SK-N-MC (cell line): Measurements from ENCODE around the gene CLCF1.

Experiments
- DNase-seq: peaks from one replicate; pipeline ENCODE4 v3.0.0-alpha.2; 2011; ENCODE audit warnings: low read depth, low spot score
- H3K27ac ChIP-seq: fragments of 200-600 bp; sonication (generic); 2 replicates; pipeline ENCODE4 v1.5.1; 2016; ENCODE audit warnings: mixed run types
- H3K36me3 ChIP-seq: fragments of 200-600 bp; sonication (generic); 2 replicates; pipeline ENCODE4 v1.6.1; 2017; ENCODE audit warnings: antibody characterized with exemption, low read length, mixed read lengths; ENCODE audit not compliant: insufficient read depth
- H3K4me3 ChIP-seq: fragments of 200-600 bp; sonication (generic); 2 replicates; pipeline ENCODE4 v1.5.1; 2016
- H3K9ac ChIP-seq: fragments of 200-600 bp; sonication (generic); 2 replicates; pipeline ENCODE4 v1.8.0; 2017; ENCODE audit warnings: mixed run types, mixed read lengths; ENCODE audit not compliant: insufficient read length
- H3K9me3 ChIP-seq: fragments of 200-600 bp; sonication (generic); 2 replicates; pipeline ENCODE4 v1.6.1; 2017; ENCODE audit warnings: low read depth, mild to moderate bottlenecking, antibody characterized with exemption, low read length, moderate library complexity, mixed read lengths
- EZH2 ChIP-seq: fragments of 200-600 bp; sonication (generic); IDR thresholded peaks from one replicate; pipeline ENCODE4 v1.6.1; 2017; ENCODE audit warnings: antibody characterized with exemption
- FOXP2 ChIP-seq: optimal IDR thresholded peaks from 2 replicates; pipeline ENCODE3; 2011; ENCODE audit warnings: mild to moderate bottlenecking, moderate library complexity; ENCODE audit not compliant: insufficient read depth; ENCODE audit errors: extremely low read length, control extremely low read depth
- POLR2AphosphoS5 ChIP-seq: IDR thresholded peaks from 2 replicates; pipeline ENCODE4 v1.6.1; 2012; ENCODE audit warnings: mild to moderate bottlenecking, low read depth, low read length, borderline replicate concordance

Gene CLCF1

DNA sequence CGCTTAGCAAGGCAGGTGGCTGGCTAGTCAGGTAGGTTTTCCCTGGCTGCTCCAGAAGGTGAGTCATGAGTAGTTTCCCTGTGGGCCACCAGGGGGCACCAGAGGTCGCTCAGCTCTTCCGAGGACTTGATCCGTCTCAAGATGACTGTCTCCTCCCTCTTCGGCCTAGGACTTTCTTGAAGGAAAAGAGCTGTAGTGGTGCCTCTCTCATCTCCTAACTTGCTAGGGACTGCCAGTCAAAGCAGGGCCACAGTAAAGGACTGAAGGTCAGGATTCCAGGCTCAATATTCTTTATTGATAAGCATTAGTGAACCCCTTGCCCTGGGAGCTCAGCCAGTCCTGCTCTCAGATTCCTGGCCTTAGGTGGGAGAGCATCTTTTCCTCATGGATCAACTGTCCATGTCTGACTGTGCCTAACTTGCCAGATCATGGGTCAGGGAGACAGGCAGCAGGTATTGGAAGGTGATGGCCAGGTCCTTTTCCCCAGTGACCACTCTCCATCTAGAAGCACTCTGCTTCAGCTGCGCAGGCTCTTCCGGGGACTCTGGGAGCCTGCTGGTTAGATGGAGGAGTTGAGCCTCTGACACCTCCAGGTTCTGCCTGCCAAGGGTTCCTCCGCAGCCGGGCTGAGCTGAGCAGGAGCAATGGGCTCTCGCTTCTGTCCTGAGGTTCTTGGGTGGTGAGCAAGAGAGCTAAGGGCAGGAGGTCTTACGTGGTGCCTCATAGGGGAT lies 22.0 kb downstream of the CLCF1 start:
- H3K9me3 ChIP-seq: no peaks in the 10 kb centered on the region
- no peak for DNase-seq
- no peaks in the 10 kb centered on the region for H3K36me3 ChIP-seq
- no peak overlapping the region for H3K27ac ChIP-seq
- no peak overlapping the region for H3K4me3 ChIP-seq
- H3K9ac ChIP-seq: no peak overlapping the region
- no peak for TF ChIP-seq EZH2
- TF ChIP-seq FOXP2: no peak
- TF ChIP-seq POLR2AphosphoS5: no peak

DNA sequence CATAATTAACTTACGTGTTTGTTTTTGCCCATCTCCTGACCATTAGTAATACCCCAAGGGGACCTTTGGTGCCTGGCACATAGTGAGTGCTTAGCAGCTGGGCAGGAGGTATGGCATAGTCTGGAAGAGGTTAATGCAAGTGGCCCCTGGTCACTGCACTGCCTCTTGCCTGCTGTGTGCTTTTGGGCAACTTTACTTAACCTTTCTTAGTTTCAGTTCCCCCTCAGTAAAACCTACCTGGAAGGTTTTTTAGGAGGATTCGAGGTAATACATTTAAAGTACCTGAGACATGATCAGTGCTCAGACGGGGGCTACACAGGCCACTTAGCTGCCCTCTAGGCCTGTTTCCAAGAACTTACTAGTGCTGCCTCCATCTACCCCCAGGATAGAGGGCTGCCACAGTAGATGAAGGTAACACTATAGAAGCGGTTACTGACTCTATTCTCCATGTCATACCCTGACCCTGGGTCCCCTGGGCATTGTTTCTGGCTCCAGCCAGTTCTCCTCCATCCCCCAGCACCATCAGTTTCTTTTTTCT lies 23.4 kb downstream of the CLCF1 start:
- no peak for DNase-seq
- TF ChIP-seq FOXP2 (no peak), EZH2 (no peak), POLR2AphosphoS5 (no peak)
- no peaks in the 10 kb centered on the region for H3K9me3 ChIP-seq
- H3K9ac ChIP-seq: no peak overlapping the region
- H3K4me3 ChIP-seq: no peak overlapping the region
- H3K27ac ChIP-seq: no peak overlapping the region
- no peaks in the 10 kb centered on the region for H3K36me3 ChIP-seq

DNA sequence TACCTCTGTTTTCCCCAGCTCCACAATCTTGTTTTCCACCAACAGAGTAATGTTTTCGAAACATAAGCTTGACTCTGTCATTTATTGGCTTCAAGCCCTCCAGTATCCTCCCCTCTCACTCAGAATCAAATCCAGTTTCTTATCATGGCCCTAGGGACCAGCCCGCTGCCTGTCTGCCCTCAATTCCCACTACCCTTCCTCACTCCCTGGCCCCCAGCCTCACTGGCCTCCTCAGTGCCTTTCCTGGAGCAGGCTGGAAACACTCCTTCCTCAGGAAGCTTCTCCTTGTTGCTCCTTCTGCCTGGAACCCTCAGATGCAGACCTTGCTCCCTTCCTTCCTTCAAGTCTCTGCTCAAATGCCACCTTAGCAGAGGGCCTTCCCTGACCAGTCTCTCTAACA lies 23.9 kb downstream of the CLCF1 start:
- TF ChIP-seq EZH2 (no peak), POLR2AphosphoS5 (no peak), FOXP2 (no peak)
- no peak overlapping the region for H3K27ac ChIP-seq
- no peak for DNase-seq

DNA sequence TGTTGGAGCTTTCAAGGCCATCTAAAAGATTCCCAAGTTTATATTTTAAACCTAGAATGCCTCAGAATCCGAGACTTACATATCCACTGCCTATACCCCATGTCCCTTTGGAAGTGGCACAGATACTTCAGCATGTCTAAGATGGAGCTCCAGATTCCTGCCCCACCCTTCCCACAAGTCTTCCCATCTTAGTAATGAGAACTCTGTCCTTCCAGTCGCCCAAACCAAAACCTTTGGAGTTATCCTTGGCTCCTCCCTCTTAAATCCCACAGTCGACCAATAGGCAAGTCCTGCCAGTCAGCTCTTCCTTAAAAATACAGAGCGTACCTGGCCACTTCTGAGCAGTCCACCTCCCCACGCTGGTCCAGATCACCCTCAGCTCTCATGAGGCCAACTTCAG lies 24.4 kb downstream of the CLCF1 start:
- TF ChIP-seq FOXP2: no peak
- Histone ChIP-seq H3K36me3 (no peaks in the 10 kb centered on the region), H3K9ac (no peak overlapping the region), H3K27ac (no peak overlapping the region), H3K4me3 (no peak overlapping the region), H3K9me3 (no peaks in the 10 kb centered on the region)
- no peak for DNase-seq

More for the DNA sequence above, 23.9 kb downstream of the CLCF1 start:
- no peak overlapping the region for H3K4me3 ChIP-seq
- no peaks in the 10 kb centered on the region for H3K9me3 ChIP-seq
- H3K36me3 ChIP-seq: no peaks in the 10 kb centered on the region
- H3K9ac ChIP-seq: no peak overlapping the region

DNA sequence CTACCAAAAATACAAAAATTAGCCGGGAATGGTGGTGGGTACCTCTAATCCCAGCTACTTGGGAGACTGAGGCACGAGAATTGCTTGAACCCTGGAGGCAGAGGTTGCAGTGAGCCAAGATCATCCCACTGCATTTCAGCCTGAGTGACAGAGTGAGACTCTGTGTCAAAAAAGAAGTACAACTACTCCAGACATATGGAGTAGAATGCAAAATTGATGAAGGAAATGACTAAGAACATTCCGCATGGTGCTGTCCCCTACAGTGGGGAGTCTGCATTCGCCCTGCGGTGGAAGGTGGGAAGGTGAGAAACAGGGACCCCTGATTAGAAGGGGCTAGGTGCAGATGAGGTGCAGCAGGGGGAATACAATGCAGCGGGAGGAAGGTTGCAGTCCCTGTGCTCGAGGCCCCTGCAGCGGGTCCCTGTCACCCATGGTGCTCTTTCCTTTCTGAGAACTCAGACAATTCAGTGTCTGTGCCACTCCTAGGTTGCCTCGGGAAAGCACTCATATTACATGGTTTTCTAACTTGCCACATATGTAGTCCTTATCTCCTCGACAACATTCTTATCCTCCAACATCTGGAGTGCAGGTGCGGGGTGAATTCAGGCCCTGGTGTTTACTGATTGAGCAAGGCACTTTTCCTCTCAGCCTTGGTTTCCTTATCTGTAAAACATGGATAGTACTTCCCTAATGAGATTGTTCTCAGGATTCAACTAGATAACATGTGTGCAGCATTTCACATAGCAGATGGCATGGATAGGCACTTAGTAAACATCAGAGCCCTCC lies 25.2 kb downstream of the CLCF1 start:
- Histone ChIP-seq H3K9me3 (no peaks in the 10 kb centered on the region), H3K27ac (peak overlapping the region; percentile 10; the same call in 1 of the 2 replicates), H3K9ac (no peak overlapping the region), H3K4me3 (no peak overlapping the region), H3K36me3 (no peaks in the 10 kb centered on the region)
- DNase-seq: no peak
- no peak for TF ChIP-seq FOXP2
- no peak for TF ChIP-seq EZH2
- TF ChIP-seq POLR2AphosphoS5: no peak

DNA sequence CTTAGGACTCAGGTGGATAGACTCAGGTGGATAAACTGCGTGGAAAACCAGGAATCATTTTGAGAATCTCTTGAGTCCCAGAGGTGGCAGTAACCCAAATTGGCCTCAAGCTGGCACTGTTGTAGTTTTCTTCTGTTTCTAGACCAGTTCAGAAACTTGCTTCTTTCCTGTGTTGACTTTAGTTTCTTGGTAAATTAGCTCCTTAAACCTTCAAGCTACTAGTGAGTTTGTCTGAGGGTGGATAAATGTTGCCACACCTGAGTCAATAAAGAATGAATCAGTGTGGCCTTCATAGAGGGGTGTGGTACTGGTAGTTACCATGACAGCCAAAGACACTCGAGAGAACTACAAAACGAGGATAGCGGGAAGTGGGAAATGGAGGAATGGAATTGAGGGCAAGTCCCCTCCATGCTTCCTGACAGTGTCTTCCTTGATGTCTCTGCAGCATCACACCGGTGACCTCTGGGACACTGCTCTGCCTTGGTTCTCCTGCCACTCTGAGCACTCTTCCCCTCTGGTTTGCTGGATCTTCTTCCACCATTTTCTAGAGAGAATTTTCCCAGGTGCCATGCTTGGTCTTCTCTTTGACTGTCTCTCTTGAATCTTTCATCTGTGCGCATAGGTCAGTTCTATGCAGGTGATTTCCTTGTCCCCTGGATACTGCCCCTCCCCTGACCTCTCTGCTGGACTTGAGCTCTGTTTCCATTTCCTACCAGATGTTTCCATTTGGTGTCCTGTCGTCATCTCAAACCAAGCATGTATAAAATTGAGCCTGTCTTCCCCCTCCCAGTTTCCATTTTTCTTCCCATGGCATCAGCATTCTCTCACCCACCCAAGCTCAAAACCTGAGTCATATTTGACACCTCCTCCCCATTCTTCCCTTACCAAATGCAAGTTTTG lies 27.2 kb downstream of the CLCF1 start:
- no peak overlapping the region for H3K4me3 ChIP-seq
- DNase-seq: no peak
- H3K27ac ChIP-seq: no peak overlapping the region
- no peak overlapping the region for H3K9ac ChIP-seq
- no peaks in the 10 kb centered on the region for H3K36me3 ChIP-seq
- H3K9me3 ChIP-seq: peaks cover 5% of the 10 kb centered on the region; the same call in 1 of the 2 replicates
- TF ChIP-seq EZH2: no peak
- no peak for TF ChIP-seq POLR2AphosphoS5
- TF ChIP-seq FOXP2: no peak

DNA sequence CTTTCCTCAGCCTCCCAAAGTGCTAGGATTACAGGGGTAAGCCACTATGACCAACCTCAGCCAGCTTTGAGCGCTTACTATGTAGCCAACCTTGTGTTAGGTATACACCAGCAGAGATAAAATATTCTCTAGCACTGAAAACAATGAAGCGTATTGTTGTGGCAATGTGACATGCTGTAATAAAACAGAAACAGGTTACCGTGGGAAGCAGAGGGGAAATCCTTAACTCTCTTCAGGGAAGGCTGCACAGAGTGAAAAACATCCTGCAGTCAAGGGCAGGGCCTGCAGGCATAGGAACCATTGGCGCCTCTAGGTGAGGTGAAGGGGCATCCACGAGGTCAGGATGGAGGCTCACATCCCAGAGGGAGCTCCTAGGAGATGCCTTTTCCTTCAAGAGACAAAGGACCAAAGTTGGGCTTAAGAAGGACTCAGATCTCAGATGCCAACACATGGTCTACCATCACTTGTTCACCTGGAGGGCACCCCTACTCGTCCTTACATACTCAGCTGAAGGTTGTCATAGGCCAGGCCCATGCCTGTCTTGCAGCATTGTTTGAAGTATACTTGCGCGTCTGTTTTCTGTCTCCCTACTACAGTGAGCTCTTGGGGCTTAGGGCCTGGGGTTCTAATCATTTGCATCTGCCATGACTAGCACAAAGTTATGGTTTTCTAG lies 28.0 kb downstream of the CLCF1 start:
- DNase-seq: no peak
- Histone ChIP-seq H3K9me3 (peaks cover 5% of the 10 kb centered on the region; the same call in 1 of the 2 replicates), H3K27ac (no peak overlapping the region), H3K4me3 (no peak overlapping the region), H3K36me3 (no peaks in the 10 kb centered on the region), H3K9ac (no peak overlapping the region)
- TF ChIP-seq EZH2: no peak
- TF ChIP-seq FOXP2: no peak
- TF ChIP-seq POLR2AphosphoS5: no peak

DNA sequence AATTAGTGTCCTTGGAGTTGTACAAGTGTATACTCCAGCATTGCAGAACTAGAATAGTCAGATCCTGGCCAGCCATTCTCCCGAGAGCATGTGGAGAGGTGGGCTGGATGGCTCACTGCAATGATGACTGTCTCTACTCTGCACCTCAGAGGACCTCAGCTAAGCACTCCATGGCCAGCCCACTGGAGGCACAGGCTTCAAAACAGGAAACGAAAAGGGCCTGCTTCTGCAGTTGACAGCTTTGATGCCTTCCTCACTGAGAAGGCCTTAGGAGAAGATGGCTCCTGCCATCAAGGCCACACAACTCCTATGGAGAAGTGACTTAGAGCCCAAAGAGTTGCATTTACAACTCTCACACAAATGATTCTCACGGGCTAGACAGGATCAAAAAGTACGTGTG lies 29.1 kb downstream of the CLCF1 start:
- no peak for TF ChIP-seq EZH2
- TF ChIP-seq POLR2AphosphoS5: no peak
- TF ChIP-seq FOXP2: no peak
- no peaks in the 10 kb centered on the region for H3K36me3 ChIP-seq
- H3K4me3 ChIP-seq: no peak overlapping the region
- peaks cover 5% of the 10 kb centered on the region; the same call in 1 of the 2 replicates for H3K9me3 ChIP-seq
- no peak for DNase-seq
- no peak overlapping the region for H3K9ac ChIP-seq
- no peak overlapping the region for H3K27ac ChIP-seq
